Keratinocyte (primary cell): ENCODE data around the gene FUT6.

Experiments used
- EZH2 ChIP-seq: IDR thresholded peaks from one replicate; pipeline ENCODE4 v1.6.1; 2012; ENCODE audit warnings: inconsistent platforms, mild to moderate bottlenecking, low read length, moderate library complexity
- TF ChIP-seq, protein P1 (sequence below), 3 experiments: IDR thresholded peaks in 1 of 3; conservative IDR thresholded peaks in 1 of 3; optimal IDR thresholded peaks in 1 of 3; 2 replicates in 2 of 3; 3 replicates in 1 of 3; pipeline versions ENCODE3 to v1.5.1; 2011; ENCODE audit warnings: low read length in 3 of 3, mild to moderate bottlenecking in 3 of 3, moderate library complexity in 2 of 3, control low read depth in 1 of 3, inconsistent platforms in 1 of 3; ENCODE audit not compliant: insufficient read depth in 2 of 3; ENCODE audit errors: extremely low read depth in 1 of 3

DNA sequence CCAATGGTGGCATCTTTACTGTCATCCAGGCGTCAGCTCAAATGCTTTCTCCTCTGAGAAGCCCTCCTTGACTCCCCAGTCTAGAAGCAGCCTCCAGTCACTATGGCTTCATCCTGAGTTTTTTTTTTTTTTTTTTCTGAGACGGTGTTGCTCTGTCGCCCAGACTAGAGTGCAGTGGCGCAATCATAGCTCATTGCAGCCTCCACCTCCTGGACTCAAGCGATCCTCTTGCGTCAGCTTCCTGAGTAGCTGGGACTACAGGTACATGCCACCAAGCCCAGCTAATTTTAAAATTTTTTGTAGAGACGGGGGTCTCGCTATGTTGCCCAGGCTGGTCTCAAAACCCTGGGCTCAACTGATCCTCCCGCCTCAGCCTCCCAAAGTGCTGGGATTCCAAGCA, 30.4 kb downstream of the FUT6 start:
- TF ChIP-seq, protein P1, sequence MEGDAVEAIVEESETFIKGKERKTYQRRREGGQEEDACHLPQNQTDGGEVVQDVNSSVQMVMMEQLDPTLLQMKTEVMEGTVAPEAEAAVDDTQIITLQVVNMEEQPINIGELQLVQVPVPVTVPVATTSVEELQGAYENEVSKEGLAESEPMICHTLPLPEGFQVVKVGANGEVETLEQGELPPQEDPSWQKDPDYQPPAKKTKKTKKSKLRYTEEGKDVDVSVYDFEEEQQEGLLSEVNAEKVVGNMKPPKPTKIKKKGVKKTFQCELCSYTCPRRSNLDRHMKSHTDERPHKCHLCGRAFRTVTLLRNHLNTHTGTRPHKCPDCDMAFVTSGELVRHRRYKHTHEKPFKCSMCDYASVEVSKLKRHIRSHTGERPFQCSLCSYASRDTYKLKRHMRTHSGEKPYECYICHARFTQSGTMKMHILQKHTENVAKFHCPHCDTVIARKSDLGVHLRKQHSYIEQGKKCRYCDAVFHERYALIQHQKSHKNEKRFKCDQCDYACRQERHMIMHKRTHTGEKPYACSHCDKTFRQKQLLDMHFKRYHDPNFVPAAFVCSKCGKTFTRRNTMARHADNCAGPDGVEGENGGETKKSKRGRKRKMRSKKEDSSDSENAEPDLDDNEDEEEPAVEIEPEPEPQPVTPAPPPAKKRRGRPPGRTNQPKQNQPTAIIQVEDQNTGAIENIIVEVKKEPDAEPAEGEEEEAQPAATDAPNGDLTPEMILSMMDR (optimal IDR thresholded peaks at IDR 0.05 in 1 of 3, IDR thresholded peaks at IDR 0.05 in 1 of 3, conservative IDR thresholded peaks at IDR 0.05 in 1 of 3; ENCODE audit: extremely low read depth in 1 of 3, insufficient read depth in 2 of 3, low read length in 3 of 3), result no peak
- TF ChIP-seq EZH2, result no peak
